Common myeloid progenitor, CD34-positive (primary cell): ENCODE results near the gene DOK5.

Experiments used
- CTCF ChIA-PET: fragments of 350-600 bp; sonication (Branson Sonifier 250); formaldehyde crosslinking; loops from one replicate; lab custom pipeline; 2021; ENCODE audit warnings: antibody characterized with exemption; lab: Charles Lee
- POLR2A ChIA-PET: fragments of 350-600 bp; sonication (Branson Sonifier 250); formaldehyde crosslinking; loops from one replicate; lab custom pipeline; 2021; ENCODE audit warnings: antibody characterized with exemption; lab: Charles Lee
- DNase-seq, 3 donors: peaks; one replicate each; pipeline versions ENCODE4 v3.0.0 to v3.0.0-alpha.2; 2013
- H3K27ac ChIP-seq, 2 experiments: 1 replicate in 1 of 2; 2 replicates in 1 of 2; pipeline ENCODE4 v1.7.0; 2013; ENCODE audit warnings: inconsistent platforms in 2 of 2, low read length in 2 of 2, mild to moderate bottlenecking in 2 of 2, low read depth in 1 of 2, moderate library complexity in 1 of 2; ENCODE audit not compliant: severe bottlenecking in 2 of 2, insufficient read depth in 1 of 2, poor library complexity in 1 of 2
- H3K27me3 ChIP-seq, 5 experiments: replicated peaks in 2 of 5; 1 replicate in 3 of 5; 2 replicates in 2 of 5; pipeline versions ENCODE4 v1.6.1 to v1.7.0; 2013; ENCODE audit warnings: low read length in 4 of 5, mild to moderate bottlenecking in 2 of 5, moderate library complexity in 2 of 5, inconsistent platforms in 1 of 5; ENCODE audit not compliant: insufficient read depth in 5 of 5, control insufficient read depth in 4 of 5
- H3K36me3 ChIP-seq, 4 experiments: 1 replicate in 2 of 4; 2 replicates in 2 of 4; pipeline versions ENCODE4 v1.6.1 to v1.7.0; 2013; ENCODE audit warnings: low read length in 3 of 4, control low read depth in 1 of 4, mild to moderate bottlenecking in 1 of 4; ENCODE audit not compliant: control insufficient read depth in 4 of 4, insufficient read depth in 4 of 4
- H3K4me1 ChIP-seq, 4 experiments: 1 replicate in 3 of 4; 2 replicates in 1 of 4; pipeline versions ENCODE4 v1.6.1 to v1.7.1; 2013; ENCODE audit warnings: low read length in 3 of 4, mild to moderate bottlenecking in 3 of 4, control low read depth in 1 of 4, inconsistent platforms in 1 of 4, moderate library complexity in 1 of 4; ENCODE audit not compliant: control insufficient read depth in 4 of 4, insufficient read depth in 4 of 4; ENCODE audit errors: control extremely low read depth in 1 of 4
- H3K4me3 ChIP-seq, 7 experiments: 1 replicate in 4 of 7; 2 replicates in 3 of 7; pipeline versions ENCODE4 v1.5.1 to v1.7.0; 2013; ENCODE audit warnings: mild to moderate bottlenecking in 7 of 7, low read length in 6 of 7, moderate library complexity in 6 of 7, inconsistent platforms in 2 of 7, low read depth in 2 of 7, control low read depth in 1 of 7; ENCODE audit not compliant: insufficient read depth in 4 of 7, control insufficient read depth in 1 of 7; ENCODE audit errors: extremely low read depth in 1 of 7
- H3K9me3 ChIP-seq, 5 experiments: 1 replicate in 4 of 5; 2 replicates in 1 of 5; pipeline versions ENCODE4 v1.6.1 to v1.7.1; 2013; ENCODE audit warnings: low read length in 4 of 5, mild to moderate bottlenecking in 2 of 5, inconsistent platforms in 1 of 5, low read depth in 1 of 5, moderate library complexity in 1 of 5; ENCODE audit not compliant: control insufficient read depth in 4 of 5, insufficient read depth in 2 of 5; ENCODE audit errors: control extremely low read depth in 1 of 5
- WGBS: methylation state at CpG from one replicate; pipeline ENCODE4 v1.1.5; 2013; ENCODE audit not compliant: insufficient coverage; 5-methylcytosine and 5-hydroxymethylcytosine counted together

Gene DOK5

GRCh38 chr20:54502179-54502578 is 26.8 kb downstream of the DOK5 start:
- Histone ChIP-seq H3K9me3 (peaks cover 0 to 3% (median 0%) of the 10 kb centered on the region in 5 experiments), H3K27me3 (no peaks in the 10 kb centered on the region), H3K4me3 (no peak overlapping the region), H3K36me3 (no peaks in the 10 kb centered on the region), H3K4me1 (no peaks in the 10 kb centered on the region), H3K27ac (no peak overlapping the region)
- ChIA-PET POLR2A (no interaction called here), CTCF (no interaction called here)
- WGBS, result no CpG with 5 or more reads among the region's 4 CpGs
- no peak for DNase-seq

- WGBS, result 98% methylated on average over 6 of the region's 6 CpGs
- Histone ChIP-seq H3K4me3 (no peak overlapping the region), H3K27ac (no peak overlapping the region), H3K4me1 (no peaks in the 10 kb centered on the region), H3K27me3 (no peaks in the 10 kb centered on the region), H3K9me3 (peaks cover 0 to 3% (median 0%) of the 10 kb centered on the region in 5 experiments), H3K36me3 (no peaks in the 10 kb centered on the region)
- DNase-seq, result no peak
- ChIA-PET POLR2A (no interaction called here), CTCF (no interaction called here)
These were observed 31.2 kb downstream of the DOK5 start for GRCh38 chr20:54506643-54507042.

- CTCF ChIA-PET, result no interaction called here
- Histone ChIP-seq H3K4me3 (no peak overlapping the region), H3K36me3 (no peaks in the 10 kb centered on the region), H3K27ac (no peak overlapping the region), H3K4me1 (no peaks in the 10 kb centered on the region), H3K27me3 (no peaks in the 10 kb centered on the region), H3K9me3 (peaks cover 0 to 5% (median 0%) of the 10 kb centered on the region in 5 experiments)
- DNase-seq, result no peak
- POLR2A ChIA-PET, result no interaction called here
- 83% methylated on average over 6 of the region's 7 CpGs for WGBS
These were observed 35.2 kb downstream of the DOK5 start for GRCh38 chr20:54510541-54511129.

GRCh38 chr20:54512694-54513093 is 37.3 kb downstream of the DOK5 start:
- CTCF ChIA-PET, result no interaction called here
- no peak for DNase-seq
- Histone ChIP-seq H3K9me3 (peaks cover 0 to 5% (median 0%) of the 10 kb centered on the region in 5 experiments), H3K4me1 (no peaks in the 10 kb centered on the region), H3K27me3 (no peaks in the 10 kb centered on the region), H3K36me3 (no peaks in the 10 kb centered on the region), H3K27ac (no peak overlapping the region), H3K4me3 (no peak overlapping the region)
- 100% methylated on average over 2 of the region's 4 CpGs for WGBS
- POLR2A ChIA-PET, result no interaction called here

GRCh38 chr20:54514028-54514607 is 38.7 kb downstream of the DOK5 start:
- Histone ChIP-seq H3K27me3 (no peaks in the 10 kb centered on the region), H3K36me3 (no peaks in the 10 kb centered on the region), H3K4me3 (no peak overlapping the region), H3K27ac (no peak overlapping the region), H3K9me3 (peaks cover 0 to 5% (median 0%) of the 10 kb centered on the region in 5 experiments), H3K4me1 (no peaks in the 10 kb centered on the region)
- 97% methylated on average over 3 of the region's 3 CpGs for WGBS
- DNase-seq, result no peak
- POLR2A ChIA-PET, result no interaction called here
- CTCF ChIA-PET, result no interaction called here

- H3K9me3 ChIP-seq, result peaks cover 0 to 5% (median 0%) of the 10 kb centered on the region in 5 experiments
- 92% methylated on average over 4 of the region's 6 CpGs for WGBS
- no peak overlapping the region for H3K4me3 ChIP-seq
- DNase-seq, result no peak
- H3K27me3 ChIP-seq, result no peaks in the 10 kb centered on the region
- no peaks in the 10 kb centered on the region for H3K4me1 ChIP-seq
- H3K36me3 ChIP-seq, result no peaks in the 10 kb centered on the region
- POLR2A ChIA-PET, result no interaction called here
- CTCF ChIA-PET, result no interaction called here
- no peak overlapping the region for H3K27ac ChIP-seq
These were observed 40.6 kb downstream of the DOK5 start for GRCh38 chr20:54515793-54516628.
